Gastroesophageal sphincter (tissue), 4 donors: Measurements from ENCODE around the gene CEP170B. TPM values are rescaled to one million over a fixed set of nuclear protein-coding genes. Genes with fewer than 3 reads are reported as not detected.

ENCODE experiments used
- ATAC-seq: fragments of 150-250 bp; one replicate; pipeline ENCODE4 v1.9.1; 2016; ENCODE audit warnings: mild to moderate bottlenecking, moderate library complexity
- H3K27ac ChIP-seq, 4 donors: fragments of 200-600 bp; sonication (generic) in 3 of 4; 1 replicate in 3 of 4; 2 replicates in 1 of 4; pipeline ENCODE4 v1.5.1; 2016 to 2019
- H3K27me3 ChIP-seq: fragments of 200-600 bp; sonication (generic); one replicate; pipeline ENCODE4 v1.5.1; 2019
- H3K36me3 ChIP-seq, 2 donors: fragments of 200-600 bp; sonication (generic); one replicate each; pipeline ENCODE4 v1.5.1; 2019; ENCODE audit warnings: control low read depth in 1 of 2
- H3K4me1 ChIP-seq, 3 donors: fragments of 200-600 bp; sonication (generic); 1 replicate in 2 of 3; 2 replicates in 1 of 3; pipeline ENCODE4 v1.5.1; 2016 to 2019; ENCODE audit warnings: control low read depth in 2 of 3
- H3K4me3 ChIP-seq, 2 donors: fragments of 200-600 bp; sonication (generic); one replicate each; pipeline ENCODE4 v1.5.1; 2019; ENCODE audit warnings: mild to moderate bottlenecking in 1 of 2, moderate library complexity in 1 of 2
- H3K9me3 ChIP-seq, 3 donors: fragments of 200-600 bp; sonication (generic); one replicate each; pipeline ENCODE4 v1.5.1; 2017 to 2019; ENCODE audit warnings: control low read depth in 2 of 3
- EP300 ChIP-seq: sonication (generic); formaldehyde crosslinking; IDR thresholded peaks from one replicate; pipeline ENCODE4 v1.6.1; 2017; ENCODE audit warnings: antibody characterized with exemption, mild to moderate bottlenecking
- POLR2A ChIP-seq, 2 donors: fragments of 450-650 bp; IDR thresholded peaks; one replicate each; pipeline ENCODE4 v1.6.1; 2017; ENCODE audit warnings: antibody characterized with exemption in 2 of 2, mild to moderate bottlenecking in 2 of 2, moderate library complexity in 1 of 2
- POLR2AphosphoS5 ChIP-seq: sonication (generic); formaldehyde crosslinking; IDR thresholded peaks from one replicate; pipeline ENCODE4 v1.6.1; 2017; ENCODE audit warnings: antibody characterized with exemption
- WGBS, 2 donors: methylation state at CpG; one replicate each; pipeline ENCODE4 v1.1.5; 2018; ENCODE audit warnings: low coverage in 1 of 2; 5-methylcytosine and 5-hydroxymethylcytosine counted together
- total RNA-seq, 4 donors: library from RNA; depleted of rRNA; stranded (reverse); fragments of >200 nt; gene quantifications; one replicate each; pipeline ENCODE4 v1.1.0, GENCODE V29; 2016
- TF ChIP-seq, protein P1 (sequence below), 4 experiments: fragments of 200-600 bp in 2 of 4; fragments of 450-650 bp in 2 of 4; sonication (generic) in 1 of 4; IDR thresholded peaks; one replicate each; pipeline ENCODE4 v1.5.1; 2017 to 2019; ENCODE audit warnings: antibody characterized with exemption in 4 of 4, mild to moderate bottlenecking in 2 of 4, moderate library complexity in 2 of 4

The CEP170B gene
- total RNA-seq, 4 donors from 2014 or later = 18.7 to 64.7 (median 25.5) TPM

GRCh38 chr14:104885031-104885972 lies 20.2 kb downstream of the CEP170B start:
- 100% methylated on average over 2 of the region's 38 CpGs; no CpG with 5 or more reads in 1 of the 2 donors for WGBS, 2 donors
- H3K36me3 ChIP-seq = peaks cover 0 to 88% of the 10 kb centered on the region in 2 donors
- H3K27me3 ChIP-seq = no peaks in the 10 kb centered on the region
- no peak overlapping the region for H3K27ac ChIP-seq
- no peaks in the 10 kb centered on the region for H3K4me1 ChIP-seq
- ATAC-seq = no peak
- no peak overlapping the region for H3K4me3 ChIP-seq
- no peaks in the 10 kb centered on the region for H3K9me3 ChIP-seq
- TF ChIP-seq POLR2AphosphoS5 (no peak), POLR2A (IDR thresholded peaks at IDR 0.05) (no peak)
- TF ChIP-seq, protein P1, sequence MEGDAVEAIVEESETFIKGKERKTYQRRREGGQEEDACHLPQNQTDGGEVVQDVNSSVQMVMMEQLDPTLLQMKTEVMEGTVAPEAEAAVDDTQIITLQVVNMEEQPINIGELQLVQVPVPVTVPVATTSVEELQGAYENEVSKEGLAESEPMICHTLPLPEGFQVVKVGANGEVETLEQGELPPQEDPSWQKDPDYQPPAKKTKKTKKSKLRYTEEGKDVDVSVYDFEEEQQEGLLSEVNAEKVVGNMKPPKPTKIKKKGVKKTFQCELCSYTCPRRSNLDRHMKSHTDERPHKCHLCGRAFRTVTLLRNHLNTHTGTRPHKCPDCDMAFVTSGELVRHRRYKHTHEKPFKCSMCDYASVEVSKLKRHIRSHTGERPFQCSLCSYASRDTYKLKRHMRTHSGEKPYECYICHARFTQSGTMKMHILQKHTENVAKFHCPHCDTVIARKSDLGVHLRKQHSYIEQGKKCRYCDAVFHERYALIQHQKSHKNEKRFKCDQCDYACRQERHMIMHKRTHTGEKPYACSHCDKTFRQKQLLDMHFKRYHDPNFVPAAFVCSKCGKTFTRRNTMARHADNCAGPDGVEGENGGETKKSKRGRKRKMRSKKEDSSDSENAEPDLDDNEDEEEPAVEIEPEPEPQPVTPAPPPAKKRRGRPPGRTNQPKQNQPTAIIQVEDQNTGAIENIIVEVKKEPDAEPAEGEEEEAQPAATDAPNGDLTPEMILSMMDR (IDR thresholded peaks at IDR 0.05) = no peak

DNA sequence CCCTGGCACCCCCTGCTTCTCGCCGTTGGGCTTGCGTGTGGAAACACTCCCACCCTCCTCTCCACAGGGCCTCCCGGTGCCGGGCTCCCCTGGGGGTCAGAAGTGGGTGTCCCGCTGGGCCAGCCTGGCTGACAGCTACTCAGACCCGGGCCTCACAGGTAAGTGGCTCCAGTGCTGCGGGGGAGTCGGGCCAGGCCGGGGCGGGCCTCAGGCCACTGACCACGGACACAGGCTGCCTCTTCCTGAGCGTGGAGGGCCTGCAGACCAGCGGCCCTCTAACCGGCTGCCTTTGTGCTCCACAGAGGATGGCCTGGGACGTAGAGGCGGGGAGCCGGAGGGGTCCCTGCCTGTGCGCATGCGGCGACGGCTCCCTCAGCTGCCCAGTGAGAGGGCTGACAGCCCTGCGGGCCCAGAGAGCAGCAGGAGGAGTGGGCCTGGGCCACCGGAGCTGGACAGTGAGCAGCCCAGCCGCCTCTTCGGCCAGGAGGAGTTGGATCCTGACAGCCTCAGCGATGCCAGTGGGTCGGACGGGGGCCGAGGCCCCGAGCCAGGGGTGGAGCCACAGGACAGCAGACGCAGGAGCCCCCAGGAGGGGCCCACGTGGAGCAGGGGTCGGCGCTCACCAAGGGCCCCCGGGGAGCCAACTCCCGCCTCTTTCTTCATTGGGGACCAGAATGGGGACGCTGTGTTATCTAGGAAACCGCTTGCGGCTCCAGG lies 21.1 kb downstream of the CEP170B start:
- Histone ChIP-seq H3K27ac (no peak overlapping the region), H3K27me3 (no peaks in the 10 kb centered on the region), H3K4me3 (no peak overlapping the region), H3K36me3 (peaks cover 0 to 80% of the 10 kb centered on the region in 2 donors), H3K4me1 (no peaks in the 10 kb centered on the region), H3K9me3 (no peaks in the 10 kb centered on the region)
- WGBS, 2 donors = no CpG with 5 or more reads among the region's 40 CpGs
- ATAC-seq = no peak
- TF ChIP-seq POLR2AphosphoS5 (no peak), EP300 (no peak), POLR2A (IDR thresholded peaks at IDR 0.05) (no peak)
- TF ChIP-seq, protein P1 (IDR thresholded peaks at IDR 0.05) = no peak

GRCh38 chr14:104886690-104887622 lies 21.9 kb downstream of the CEP170B start:
- TF ChIP-seq POLR2AphosphoS5 (no peak), EP300 (no peak), POLR2A (IDR thresholded peaks at IDR 0.05) (no peak)
- TF ChIP-seq, protein P1 (IDR thresholded peaks at IDR 0.05) = no peak
- Histone ChIP-seq H3K4me3 (no peak overlapping the region), H3K9me3 (no peaks in the 10 kb centered on the region), H3K4me1 (no peaks in the 10 kb centered on the region), H3K27ac (no peak overlapping the region), H3K27me3 (no peaks in the 10 kb centered on the region), H3K36me3 (peaks cover 0 to 72% of the 10 kb centered on the region in 2 donors)
- WGBS, 2 donors = no CpG with 5 or more reads among the region's 59 CpGs
- no peak for ATAC-seq

DNA sequence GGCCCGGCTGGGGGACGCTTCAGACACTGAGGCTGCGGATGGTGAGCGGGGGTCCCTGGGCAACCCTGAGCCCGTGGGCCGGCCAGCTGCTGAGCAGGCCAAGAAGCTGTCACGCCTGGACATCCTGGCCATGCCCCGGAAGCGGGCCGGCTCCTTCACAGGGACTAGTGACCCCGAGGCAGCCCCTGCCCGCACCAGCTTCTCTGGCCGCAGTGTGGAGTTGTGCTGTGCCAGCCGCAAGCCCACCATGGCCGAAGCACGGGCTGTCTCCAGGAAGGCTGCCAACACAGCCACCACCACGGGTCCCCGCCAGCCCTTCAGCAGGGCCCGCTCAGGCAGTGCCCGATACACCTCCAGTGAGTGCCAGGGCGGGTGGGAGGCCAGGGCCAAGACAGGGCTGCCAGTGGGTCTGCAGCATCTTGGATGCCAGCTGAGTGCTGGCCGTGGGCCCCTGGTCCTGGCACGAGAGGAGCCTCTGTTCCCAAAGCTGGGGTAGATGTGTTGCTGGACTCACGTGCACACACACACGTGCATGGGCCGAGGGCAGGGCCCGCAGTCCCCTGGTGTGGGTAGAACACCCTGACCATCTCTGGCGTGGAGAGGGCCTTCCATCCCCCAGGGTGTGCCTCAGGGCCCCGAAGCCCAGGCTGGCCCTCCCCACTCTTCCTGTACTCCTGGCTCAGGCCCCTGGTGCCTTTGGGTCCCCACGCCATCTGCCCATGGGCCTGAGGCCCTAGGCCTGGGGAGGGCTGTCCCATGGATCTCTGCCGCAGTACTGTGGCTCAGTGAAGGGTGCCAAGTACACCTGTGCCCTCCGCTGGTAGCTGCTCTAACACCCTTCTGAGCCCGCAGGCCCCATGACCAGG lies 22.8 kb downstream of the CEP170B start:
- WGBS, 2 donors = 93% methylated on average over 3 of the region's 33 CpGs; no CpG with 5 or more reads in 1 of the 2 donors

More for the DNA sequence above, 22.8 kb downstream of the CEP170B start:
- TF ChIP-seq POLR2A (IDR thresholded peaks at IDR 0.05) = no peak
- TF ChIP-seq POLR2AphosphoS5 = no peak
- no peaks in the 10 kb centered on the region for H3K9me3 ChIP-seq
- no peak overlapping the region for H3K4me3 ChIP-seq
- ATAC-seq = no peak
- H3K36me3 ChIP-seq = peaks cover 0 to 64% of the 10 kb centered on the region in 2 donors
- H3K4me1 ChIP-seq = no peaks in the 10 kb centered on the region
- H3K27me3 ChIP-seq = no peaks in the 10 kb centered on the region
- no peak overlapping the region for H3K27ac ChIP-seq
